ENCODE measurements around the gene DHFR.
A peak's percentile ranks its signal among the peaks of the same experiment; 100 is the strongest.

DHFR gene

DNA sequence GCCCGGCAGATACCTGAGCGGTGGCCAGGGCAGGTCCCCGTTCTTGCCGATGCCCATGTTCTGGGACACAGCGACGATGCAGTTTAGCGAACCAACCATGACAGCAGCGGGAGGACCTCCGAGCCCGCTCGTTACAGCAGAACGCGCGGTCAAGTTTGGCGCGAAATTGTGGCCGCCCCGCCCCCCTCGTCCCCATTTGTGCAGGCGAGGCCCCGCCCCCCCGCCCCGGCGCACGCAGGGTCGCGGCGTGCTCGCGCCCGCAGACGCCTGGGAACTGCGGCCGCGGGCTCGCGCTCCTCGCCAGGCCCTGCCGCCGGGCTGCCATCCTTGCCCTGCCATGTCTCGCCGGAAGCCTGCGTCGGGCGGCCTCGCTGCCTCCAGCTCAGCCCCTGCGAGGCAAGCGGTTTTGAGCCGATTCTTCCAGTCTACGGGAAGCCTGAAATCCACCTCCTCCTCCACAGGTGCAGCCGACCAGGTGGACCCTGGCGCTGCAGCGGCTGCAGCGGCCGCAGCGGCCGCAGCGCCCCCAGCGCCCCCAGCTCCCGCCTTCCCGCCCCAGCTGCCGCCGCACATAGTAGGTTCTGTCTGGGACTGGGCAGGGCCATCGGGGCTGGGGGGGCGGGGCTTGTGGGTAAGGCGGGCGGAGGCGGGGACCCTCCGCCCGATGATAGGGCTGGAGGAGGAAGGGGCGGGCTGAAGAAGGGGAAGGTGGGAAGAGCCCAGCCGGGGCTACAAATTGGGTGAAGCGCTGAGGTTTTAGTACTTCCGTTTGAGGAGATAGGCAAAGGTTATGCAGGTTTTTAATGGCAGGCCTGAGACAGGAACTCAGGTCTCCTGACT, at the start of gene DHFR, which contains the start of gene MSH3:
Gene DHFR, minus strand, starts transcription at position 593 of the 840 bp plus-strand sequence. Its CDS starts 494 bp downstream, at position 99.
Gene MSH3, plus strand, starts transcription at position 262 of the 840 bp plus-strand sequence. Its CDS starts 76 bp downstream, at position 338.
- TF ChIP-seq, protein P1, sequence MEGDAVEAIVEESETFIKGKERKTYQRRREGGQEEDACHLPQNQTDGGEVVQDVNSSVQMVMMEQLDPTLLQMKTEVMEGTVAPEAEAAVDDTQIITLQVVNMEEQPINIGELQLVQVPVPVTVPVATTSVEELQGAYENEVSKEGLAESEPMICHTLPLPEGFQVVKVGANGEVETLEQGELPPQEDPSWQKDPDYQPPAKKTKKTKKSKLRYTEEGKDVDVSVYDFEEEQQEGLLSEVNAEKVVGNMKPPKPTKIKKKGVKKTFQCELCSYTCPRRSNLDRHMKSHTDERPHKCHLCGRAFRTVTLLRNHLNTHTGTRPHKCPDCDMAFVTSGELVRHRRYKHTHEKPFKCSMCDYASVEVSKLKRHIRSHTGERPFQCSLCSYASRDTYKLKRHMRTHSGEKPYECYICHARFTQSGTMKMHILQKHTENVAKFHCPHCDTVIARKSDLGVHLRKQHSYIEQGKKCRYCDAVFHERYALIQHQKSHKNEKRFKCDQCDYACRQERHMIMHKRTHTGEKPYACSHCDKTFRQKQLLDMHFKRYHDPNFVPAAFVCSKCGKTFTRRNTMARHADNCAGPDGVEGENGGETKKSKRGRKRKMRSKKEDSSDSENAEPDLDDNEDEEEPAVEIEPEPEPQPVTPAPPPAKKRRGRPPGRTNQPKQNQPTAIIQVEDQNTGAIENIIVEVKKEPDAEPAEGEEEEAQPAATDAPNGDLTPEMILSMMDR (IDR thresholded peaks at IDR 0.05; ENCODE audit: low read depth, low read length, poor library complexity, severe bottlenecking), result peak; percentile 13
- TF ChIP-seq EZH2phosphoT487 (IDR thresholded peaks at IDR 0.05; ENCODE audit: borderline replicate concordance, low read length), result no peak
- peak within 1 kb of the TSS; percentile 81 for H3K27ac ChIP-seq (ENCODE audit: low read depth, low read length)
- no peak within 1 kb of the TSS for H3K4me3 ChIP-seq (ENCODE audit: low read length)
- peaks cover 25% of the 10 kb centered on the region for H3K79me2 ChIP-seq (ENCODE audit: control insufficient read depth, low read length)
- H3F3A ChIP-seq (ENCODE audit: control insufficient read depth, insufficient read depth), result no peaks in the 10 kb centered on the region
- H3K4me2 ChIP-seq (ENCODE audit: low read length), result peak within 1 kb of the TSS; percentile 83
- no peaks in the 10 kb centered on the region for H3K27me3 ChIP-seq (ENCODE audit: control insufficient read depth, low read length)
- H3K4me1 ChIP-seq (ENCODE audit: control insufficient read depth, low read length), result peaks cover 12% of the 10 kb centered on the region
- peaks cover 37% of the 10 kb centered on the region for H3K36me3 ChIP-seq (ENCODE audit: control insufficient read depth, low read length)
- no peaks in the 10 kb centered on the region for H3K9me2 ChIP-seq (replicated peaks; ENCODE audit: control insufficient read depth, low read length)
- H3K9me3 ChIP-seq (ENCODE audit: control insufficient read depth, insufficient read depth, low read length), result no peaks in the 10 kb centered on the region
- peaks cover 5% of the 10 kb centered on the region; the same call in 1 of the 2 replicates for H4K20me1 ChIP-seq (ENCODE audit: control insufficient read depth, insufficient read depth, low read depth, low read length)

GRCh38 chr5:80704221-80704620, 49.4 kb upstream of the DHFR start:
- Histone ChIP-seq H3K4me2 (ENCODE audit: low read length) (no peak overlapping the region), H3K4me1 (ENCODE audit: control insufficient read depth, low read length) (peaks cover 14% of the 10 kb centered on the region), H3K4me3 (ENCODE audit: low read length) (no peak overlapping the region), H3K9me2 (replicated peaks; ENCODE audit: control insufficient read depth, low read length) (no peaks in the 10 kb centered on the region), H3K27ac (ENCODE audit: low read depth, low read length) (no peak overlapping the region), H3K27me3 (ENCODE audit: control insufficient read depth, low read length) (no peaks in the 10 kb centered on the region), H4K20me1 (ENCODE audit: control insufficient read depth, insufficient read depth, low read depth, low read length) (no peaks in the 10 kb centered on the region), H3K36me3 (ENCODE audit: control insufficient read depth, low read length) (peaks cover 18% of the 10 kb centered on the region), H3K79me2 (ENCODE audit: control insufficient read depth, low read length) (no peaks in the 10 kb centered on the region), H3F3A (ENCODE audit: control insufficient read depth, insufficient read depth) (no peaks in the 10 kb centered on the region), H3K9me3 (ENCODE audit: control insufficient read depth, insufficient read depth, low read length) (no peaks in the 10 kb centered on the region)
- TF ChIP-seq, protein P1 (IDR thresholded peaks at IDR 0.05; ENCODE audit: low read depth, low read length, poor library complexity, severe bottlenecking), result no peak
- TF ChIP-seq EZH2phosphoT487 (IDR thresholded peaks at IDR 0.05; ENCODE audit: borderline replicate concordance, low read length), result no peak

GRCh38 chr5:80703747-80704146, 49.0 kb upstream of the DHFR start:
- Histone ChIP-seq H3K79me2 (ENCODE audit: control insufficient read depth, low read length) (no peaks in the 10 kb centered on the region), H3K9me2 (replicated peaks; ENCODE audit: control insufficient read depth, low read length) (no peaks in the 10 kb centered on the region), H4K20me1 (ENCODE audit: control insufficient read depth, insufficient read depth, low read depth, low read length) (no peaks in the 10 kb centered on the region), H3K4me3 (ENCODE audit: low read length) (no peak overlapping the region), H3K27me3 (ENCODE audit: control insufficient read depth, low read length) (no peaks in the 10 kb centered on the region), H3K4me1 (ENCODE audit: control insufficient read depth, low read length) (peaks cover 14% of the 10 kb centered on the region), H3K4me2 (ENCODE audit: low read length) (no peak overlapping the region), H3F3A (ENCODE audit: control insufficient read depth, insufficient read depth) (no peaks in the 10 kb centered on the region), H3K9me3 (ENCODE audit: control insufficient read depth, insufficient read depth, low read length) (no peaks in the 10 kb centered on the region), H3K27ac (ENCODE audit: low read depth, low read length) (no peak overlapping the region), H3K36me3 (ENCODE audit: control insufficient read depth, low read length) (peaks cover 18% of the 10 kb centered on the region)
- TF ChIP-seq, protein P1 (IDR thresholded peaks at IDR 0.05; ENCODE audit: low read depth, low read length, poor library complexity, severe bottlenecking), result no peak
- no peak for TF ChIP-seq EZH2phosphoT487 (IDR thresholded peaks at IDR 0.05; ENCODE audit: borderline replicate concordance, low read length)

Measured in DOHH2 (cell line).